Measurements from ENCODE around the gene RGSL1.

Gene RGSL1

DNA sequence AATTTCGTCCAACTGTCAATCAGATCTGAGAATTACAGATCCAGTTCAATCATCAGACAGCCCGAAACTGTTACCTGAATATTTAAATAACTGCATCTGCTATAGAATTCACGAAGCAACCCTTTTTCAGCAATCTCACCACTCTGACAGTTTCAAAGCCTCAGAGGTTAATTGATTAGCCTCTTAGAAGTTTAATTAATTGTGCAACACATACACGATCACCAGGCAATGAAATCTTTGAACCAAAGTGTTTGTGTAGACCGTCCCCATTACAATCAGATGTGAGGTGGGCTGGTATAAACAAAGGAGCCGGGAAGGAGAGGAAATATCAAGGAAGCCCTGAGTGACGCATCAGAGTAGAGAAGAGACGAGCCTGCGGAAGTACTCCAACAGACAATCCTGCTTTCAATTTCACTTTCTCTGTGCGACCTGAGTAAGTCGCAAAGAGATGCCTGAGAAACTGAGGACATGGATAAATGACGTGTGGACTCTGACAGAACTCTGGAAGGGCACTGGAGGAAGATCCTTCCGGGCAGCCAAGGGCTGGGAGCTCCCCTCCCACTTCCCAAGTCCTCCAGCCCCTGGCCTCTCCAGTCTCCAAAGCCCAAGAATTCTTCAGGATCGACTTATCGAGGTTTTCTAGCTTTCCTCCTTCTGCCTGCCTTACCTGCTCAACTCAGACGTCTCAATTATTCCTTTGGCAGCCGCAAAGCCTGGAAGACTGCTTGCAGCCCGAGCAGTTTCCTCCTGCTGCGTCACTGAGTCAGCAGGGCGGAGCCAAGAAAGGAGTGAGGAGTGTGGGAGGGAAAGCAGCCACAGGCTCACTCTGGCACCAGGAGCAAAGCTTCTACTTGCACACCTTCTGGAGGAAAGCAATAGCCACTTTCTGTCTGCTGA lies 138.8 kb downstream of the RGSL1 start, which contains the start of gene RNASEL:
TSS of gene RNASEL (minus strand) at position 757 of the 897 bp plus-strand sequence. CDS start 2,450 bp downstream, outside the sequence.
- DNase-seq (ENCODE audit: low spot score), result peak; percentile 55

GRCh38 chr1:182589520-182589919 lies 139.6 kb downstream of the RGSL1 start:
- no peak for DNase-seq (ENCODE audit: low spot score)

DNA sequence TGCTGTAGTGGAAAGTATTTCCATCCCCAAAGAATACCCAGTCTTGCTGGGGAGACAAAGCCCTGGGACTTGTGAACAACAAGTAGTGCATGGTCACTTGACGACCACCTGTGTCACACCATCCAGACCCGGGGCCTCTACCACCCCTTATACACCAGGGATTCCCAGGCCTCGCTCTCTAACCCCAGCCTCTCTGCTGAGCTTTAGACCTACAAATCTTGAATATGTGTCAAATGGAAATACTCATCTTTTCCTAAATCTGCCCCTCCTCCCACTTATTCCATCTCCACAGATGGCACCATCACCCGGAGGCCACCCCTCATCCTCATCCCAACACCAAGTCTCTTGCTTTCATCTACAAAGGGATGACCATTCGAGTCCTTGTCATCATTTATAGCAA lies 140.0 kb downstream of the RGSL1 start:
- no peak for DNase-seq (ENCODE audit: low spot score)

DNA sequence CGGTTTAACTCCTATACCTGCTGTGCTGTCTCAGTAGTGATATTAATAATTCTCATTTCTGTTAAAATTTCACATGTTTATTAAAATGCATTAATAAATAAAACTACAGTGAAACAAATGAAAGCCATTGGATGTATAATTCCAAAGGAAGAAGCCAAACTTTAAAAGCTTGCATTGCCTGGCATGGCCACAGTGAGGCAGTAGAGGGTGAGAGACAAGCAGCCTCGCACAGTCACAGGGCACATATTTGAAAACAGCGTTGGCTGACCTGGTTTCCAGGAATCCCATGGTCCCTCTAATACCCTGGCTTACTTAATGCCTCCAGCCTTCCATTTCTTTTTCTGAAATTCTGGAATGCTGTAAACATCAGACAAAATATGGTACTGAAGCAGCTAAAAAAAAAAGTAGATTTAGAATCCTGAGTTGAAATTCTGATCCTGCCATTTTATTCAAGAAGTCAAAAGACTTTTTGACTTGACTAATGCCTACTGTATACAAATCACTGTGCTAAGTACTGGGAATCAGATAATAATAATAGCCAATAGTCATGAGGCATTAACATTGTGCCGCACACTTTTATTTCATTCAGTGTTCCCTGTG lies 145.8 kb downstream of the RGSL1 start:
- peak; percentile 67 for DNase-seq (ENCODE audit: low spot score)

DNA sequence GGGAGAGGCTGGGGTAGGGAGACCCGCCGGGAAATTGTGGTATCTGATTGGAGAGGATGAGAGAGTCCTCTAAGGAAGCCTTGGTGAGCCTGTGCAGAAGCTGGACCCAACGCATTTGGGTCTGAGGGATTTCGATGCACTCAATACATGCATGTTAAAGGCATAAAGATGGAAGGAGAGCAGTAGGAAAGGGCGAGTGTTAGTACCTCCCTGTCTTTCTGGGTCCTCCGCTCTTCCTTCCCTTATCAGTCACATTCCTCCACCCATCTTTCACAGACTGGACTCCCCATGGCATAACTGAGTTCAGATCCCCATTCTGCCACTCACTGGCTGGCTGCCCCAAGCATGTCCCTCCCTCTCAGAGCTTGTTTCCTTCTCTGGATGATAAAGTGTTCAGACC lies 147.0 kb downstream of the RGSL1 start:
- DNase-seq (ENCODE audit: low spot score), result no peak

DNA sequence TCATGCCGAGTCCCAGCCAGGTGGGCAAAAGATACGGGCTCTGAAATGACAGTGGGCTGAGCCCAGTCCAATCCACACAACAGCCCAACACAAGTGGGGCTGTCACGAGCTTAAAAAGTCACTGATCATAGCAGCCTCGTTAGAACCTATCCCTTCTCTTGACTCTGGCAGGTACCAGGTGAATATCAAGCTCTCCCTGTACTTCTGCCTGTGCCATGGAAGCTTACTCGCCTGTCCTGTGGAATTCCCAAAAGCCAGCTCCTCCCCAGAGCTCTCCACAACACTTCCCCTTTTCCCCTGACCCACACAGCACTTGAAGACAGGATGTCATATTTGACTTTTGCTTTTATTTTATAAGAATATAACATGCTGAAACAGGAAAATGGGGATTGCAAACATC lies 148.3 kb downstream of the RGSL1 start:
- no peak for DNase-seq (ENCODE audit: low spot score)

DNA sequence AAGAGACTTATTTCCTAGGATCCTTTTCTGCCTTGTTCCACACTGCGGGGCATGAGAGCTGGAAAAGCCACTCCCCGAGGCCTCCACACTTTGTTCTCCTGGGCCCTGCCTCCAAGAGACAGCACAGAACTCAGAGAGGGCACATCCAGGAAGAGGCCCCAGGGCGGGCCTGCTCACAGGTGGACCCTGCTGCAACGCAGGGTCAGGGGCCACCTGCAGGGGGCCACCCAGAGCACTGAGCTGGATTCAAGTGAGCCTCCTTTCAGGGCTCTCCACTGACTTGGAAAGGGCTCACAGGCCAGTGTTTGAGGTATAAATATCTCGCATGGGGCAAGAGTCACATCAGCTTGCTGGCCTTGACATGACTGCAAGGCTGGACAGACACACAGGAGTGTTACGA lies 149.4 kb downstream of the RGSL1 start:
- DNase-seq (ENCODE audit: low spot score), result no peak

DNA sequence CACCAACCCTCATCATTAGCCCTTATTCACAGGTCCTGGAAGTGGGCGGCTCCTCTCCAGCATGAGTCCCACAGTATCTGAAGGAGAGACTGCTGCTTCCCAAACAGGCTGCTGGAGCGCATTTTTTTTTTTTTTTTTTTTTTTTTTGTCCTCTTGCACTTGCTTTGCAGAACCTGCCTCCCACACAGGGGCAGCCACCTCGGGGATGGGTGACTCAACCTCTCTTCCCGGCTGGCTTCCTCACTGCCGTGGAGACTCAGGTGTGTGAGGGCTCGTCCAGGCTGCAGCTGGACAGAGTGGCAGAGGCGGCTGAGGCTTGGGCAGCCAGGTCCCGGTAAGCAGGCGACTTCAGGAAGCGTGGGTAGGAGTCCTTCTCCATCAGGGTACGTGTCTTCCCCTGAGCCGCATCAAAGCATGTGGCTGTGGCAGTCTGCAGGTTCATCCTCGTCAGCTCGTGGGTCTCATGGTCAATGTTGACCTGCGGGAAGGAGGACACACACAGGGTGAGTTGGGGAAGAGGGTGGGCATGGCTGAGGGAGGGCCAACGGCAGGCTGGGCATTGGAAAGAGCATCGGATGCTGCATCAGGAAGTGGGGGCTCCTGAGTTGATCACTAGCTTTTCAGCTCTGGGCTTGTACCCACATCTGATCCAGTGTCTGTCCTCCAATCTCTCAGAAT lies 150.2 kb downstream of the RGSL1 start:
- no peak for DNase-seq (ENCODE audit: low spot score)

DNA sequence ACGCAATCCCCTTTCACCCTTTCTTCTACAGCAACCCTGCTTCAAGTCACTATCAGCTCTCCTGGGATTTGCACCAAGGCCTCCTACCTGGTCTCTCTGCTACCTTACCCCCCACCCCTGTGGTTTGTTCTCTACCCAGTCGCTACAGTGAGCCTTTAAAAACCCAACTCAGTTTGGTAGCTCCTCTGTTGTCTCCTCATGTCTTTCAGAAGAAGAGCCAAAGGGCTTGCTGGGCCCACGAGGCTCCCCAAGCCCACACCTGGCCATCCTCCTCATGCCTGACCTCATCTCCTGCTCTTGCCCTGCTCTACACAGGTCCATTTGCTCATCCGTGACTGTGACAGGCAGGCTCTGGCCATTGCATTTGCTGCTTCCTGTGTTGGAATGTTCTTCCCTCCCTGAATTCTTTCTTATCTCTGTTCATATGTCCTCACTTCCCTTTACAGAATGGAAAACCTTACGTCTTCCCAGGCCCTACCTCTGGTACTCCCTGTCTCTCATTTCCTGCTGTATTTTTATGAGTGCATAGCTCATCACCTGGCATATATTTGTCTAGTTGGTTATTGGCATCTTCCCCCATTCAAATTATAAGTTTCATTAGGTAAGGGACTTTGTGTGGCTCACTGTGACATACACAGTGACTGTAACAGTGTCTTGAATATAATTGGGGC lies 150.9 kb downstream of the RGSL1 start:
- DNase-seq (ENCODE audit: low spot score), result no peak

DNA sequence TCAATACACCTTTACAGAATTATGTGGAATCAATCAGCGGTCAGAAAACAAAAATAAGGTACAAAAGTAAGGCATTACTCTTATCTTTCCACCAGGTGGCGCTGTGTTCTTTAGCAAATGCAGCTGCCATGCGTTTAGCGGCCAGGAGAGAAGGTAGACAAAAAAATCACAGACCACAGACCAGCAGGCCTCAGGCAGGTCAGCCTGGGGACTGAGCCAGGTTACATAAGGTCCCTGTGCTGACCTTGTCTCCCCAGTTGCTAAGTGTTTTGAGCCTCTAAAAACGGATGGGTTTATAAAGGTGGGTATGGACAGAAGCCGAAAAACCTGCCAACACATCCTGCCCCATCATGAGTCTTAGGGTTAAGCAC lies 151.5 kb downstream of the RGSL1 start:
- peak; percentile 87 for DNase-seq (ENCODE audit: low spot score)

DNA sequence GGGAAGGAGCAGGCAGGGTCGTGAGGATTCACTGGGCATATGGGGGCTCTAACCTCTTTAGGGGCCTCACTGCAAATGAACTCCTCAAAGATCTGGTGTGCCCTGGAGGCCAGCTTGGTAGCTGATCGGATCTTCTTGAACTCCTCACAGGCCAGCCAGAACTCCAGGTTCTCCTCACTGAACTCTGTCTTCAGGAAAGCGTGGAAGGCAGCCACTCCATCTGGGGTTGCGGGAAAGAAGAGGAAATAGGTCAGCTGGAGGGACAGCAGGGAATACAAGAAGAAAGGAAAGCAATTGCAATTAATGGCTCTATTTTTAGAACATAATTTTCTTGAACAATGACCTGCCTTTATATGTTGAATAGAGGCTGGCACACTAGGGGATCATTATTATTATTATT lies 152.0 kb downstream of the RGSL1 start:
- DNase-seq (ENCODE audit: low spot score), result no peak

- DNase-seq (ENCODE audit: low spot score), result no peak
These were observed 153.1 kb downstream of the RGSL1 start for GRCh38 chr1:182602935-182603645.

DNA sequence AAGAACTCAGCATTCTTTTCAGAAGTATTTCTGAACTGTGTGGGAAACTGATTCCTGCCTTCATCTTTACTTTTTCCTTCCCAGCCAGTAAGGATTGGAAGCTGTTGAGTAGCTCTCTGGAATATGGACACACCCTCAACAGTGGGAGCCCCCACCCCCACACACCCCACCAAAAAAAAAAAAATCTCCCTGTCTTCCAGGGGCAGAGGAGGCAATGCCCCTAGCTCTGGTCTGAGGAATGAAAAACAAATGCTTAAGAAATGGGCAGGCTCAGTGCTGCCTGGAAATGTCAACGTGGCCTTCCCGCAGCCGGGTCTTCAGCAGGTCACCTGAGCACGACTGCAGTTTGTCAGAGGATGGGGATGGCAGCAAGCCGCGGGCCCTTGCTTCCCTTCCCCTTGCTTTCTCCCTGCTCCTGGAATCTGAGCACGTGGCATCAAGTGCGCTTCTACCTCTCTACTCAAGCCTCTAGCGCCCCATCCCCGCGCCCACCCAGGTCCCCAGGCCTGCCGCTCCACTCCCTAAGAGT lies 153.8 kb downstream of the RGSL1 start:
- DNase-seq (ENCODE audit: low spot score), result no peak

DNA sequence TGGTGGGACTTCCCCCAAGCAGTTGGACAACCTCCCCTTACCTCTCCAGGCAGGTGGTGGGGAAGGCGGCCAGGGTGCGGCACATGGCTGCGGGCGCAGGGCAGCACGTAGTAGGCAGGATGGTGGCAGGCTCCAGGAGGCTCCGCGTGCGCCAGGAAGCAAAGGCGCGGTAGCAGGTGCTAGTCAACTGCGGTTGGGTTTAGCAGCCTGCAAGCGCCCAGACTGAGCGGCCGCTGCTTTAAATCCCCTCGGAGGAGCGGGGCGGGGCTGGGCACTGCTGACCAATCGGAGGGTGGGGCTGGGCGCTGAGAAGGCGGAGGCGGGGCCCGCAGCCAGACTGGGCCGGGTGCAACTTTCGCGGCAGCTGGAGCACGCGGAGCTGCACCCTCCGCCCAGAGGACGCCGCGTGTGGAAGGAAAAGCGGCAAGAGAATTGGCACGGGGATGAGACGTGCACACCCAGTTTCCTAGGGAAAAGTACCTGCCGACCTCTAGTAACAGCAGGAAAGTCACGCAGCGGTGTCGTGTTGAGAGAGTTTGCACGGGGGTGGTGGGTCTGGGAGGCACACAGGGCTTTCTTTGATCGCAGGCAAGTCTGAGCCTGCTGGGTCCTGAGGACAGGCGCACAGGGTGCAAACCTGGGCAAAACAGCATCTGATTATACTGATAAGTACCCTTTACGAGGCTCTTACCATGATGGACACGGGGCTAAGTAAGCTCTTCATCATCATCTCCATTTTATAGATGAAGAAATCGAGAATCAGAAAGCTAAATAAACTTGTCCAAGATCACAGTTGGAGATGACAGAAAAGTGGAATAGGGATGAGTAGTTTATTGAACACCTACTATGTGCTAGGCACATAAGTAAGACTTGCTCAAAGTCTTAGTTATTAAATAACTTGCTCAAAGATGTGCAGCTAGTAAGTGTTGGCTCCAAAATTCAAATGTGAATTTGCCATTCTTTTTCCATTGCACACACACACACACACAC lies 154.5 kb downstream of the RGSL1 start, which contains the start of gene RGS16:
TSS of gene RGS16 (minus strand) at position 215 of the 990 bp plus-strand sequence. CDS start at position 85, 130 bp downstream.
- DNase-seq (ENCODE audit: low spot score), result peak; percentile 75

GRCh38 chr1:182607566-182607965 lies 157.6 kb downstream of the RGSL1 start:
- DNase-seq (ENCODE audit: low spot score), result no peak

GRCh38 chr1:182608236-182608635 lies 158.3 kb downstream of the RGSL1 start:
- no peak for DNase-seq (ENCODE audit: low spot score)

- no peak for DNase-seq (ENCODE audit: low spot score)
These were observed 159.1 kb downstream of the RGSL1 start for GRCh38 chr1:182608845-182609610.
